ENCODE measurements around the gene HOXA3. TPM values are rescaled to one million over a fixed set of nuclear protein-coding genes. Genes with fewer than 3 reads are reported as not detected.

The HOXA3 gene
- polyA plus RNA-seq, 1 donor (not counting 4 experiments of a cell fraction or from before 2014, with no cell fraction given), result 0.58 TPM

GRCh38 chr7:27106901-27107240 lies 45.5 kb downstream of the HOXA3 start:
- H3K27me3 ChIP-seq (ENCODE audit: control insufficient read depth, extremely low read depth, insufficient read depth, low read length), result no peaks in the 10 kb centered on the region
- H3K9me1 ChIP-seq (ENCODE audit: control insufficient read depth, extremely low read depth, insufficient read depth, low read length), result no peaks in the 10 kb centered on the region
- peaks cover 16% of the 10 kb centered on the region for H3K79me2 ChIP-seq (ENCODE audit: control insufficient read depth, insufficient read depth, low read length)
- no peak overlapping the region for H2AFZ ChIP-seq (ENCODE audit: control insufficient read depth, low read length)
- H4K20me1 ChIP-seq (ENCODE audit: control insufficient read depth, extremely low read depth, insufficient read depth, low read length), result no peaks in the 10 kb centered on the region
- peak overlapping the region; percentile 67 for H3K9ac ChIP-seq (ENCODE audit: control insufficient read depth, extremely low read depth, insufficient read depth, low read length)
- peak overlapping the region; percentile 59 for H3K27ac ChIP-seq (ENCODE audit: control insufficient read depth, insufficient read depth, low read length)
- FAIRE-seq (no peak), DNase-seq (ENCODE audit: low read depth, low spot score) (no peak)
- no peaks in the 10 kb centered on the region for H3K36me3 ChIP-seq (ENCODE audit: control insufficient read depth in 2 of 2, extremely low read depth in 1 of 2, insufficient read depth in 2 of 2, low read length in 2 of 2)
- no peaks in the 10 kb centered on the region for H3K9me3 ChIP-seq (ENCODE audit: control insufficient read depth, low read depth, low read length)
- TF ChIP-seq EZH2 (IDR thresholded peaks at IDR 0.05; ENCODE audit: low read length), result no peak
- TF ChIP-seq CTCF (optimal IDR thresholded peaks at IDR 0.05 in 1 of 3, IDR thresholded peaks at IDR 0.05 in 1 of 3, conservative IDR thresholded peaks at IDR 0.05 in 1 of 3; ENCODE audit: extremely low read depth in 1 of 3, insufficient read depth in 2 of 3, low read length in 3 of 3), result no peak
- H3K4me2 ChIP-seq (ENCODE audit: control insufficient read depth, extremely low read depth, insufficient read depth, low read depth, low read length), result peak overlapping the region; percentile 76
- H3K4me3 ChIP-seq (ENCODE audit: control insufficient read depth in 2 of 3, extremely low read depth in 1 of 3, insufficient read depth in 2 of 3, low read depth in 1 of 3, low read length in 3 of 3), result peak overlapping the region in 2 of 3 experiments; percentile 39 to 46
- dilution Hi-C loops (cut with MboI; ENCODE audit: extremely low pct_ligation_motif_present, low sequenced_read_pairs), result no loop called here
- peaks cover 38% of the 10 kb centered on the region for H3K4me1 ChIP-seq (ENCODE audit: control insufficient read depth, extremely low read depth, insufficient read depth, low read length)

GRCh38 chr7:27106181-27106900 lies 46.0 kb downstream of the HOXA3 start:
- no peak for DNase-seq (ENCODE audit: low read depth, low spot score)
- Histone ChIP-seq H3K36me3 (ENCODE audit: control insufficient read depth in 2 of 2, extremely low read depth in 1 of 2, insufficient read depth in 2 of 2, low read length in 2 of 2) (peaks cover 0 to 1% of the 10 kb centered on the region in 2 experiments), H3K4me1 (ENCODE audit: control insufficient read depth, extremely low read depth, insufficient read depth, low read length) (peaks cover 37% of the 10 kb centered on the region), H3K9me1 (ENCODE audit: control insufficient read depth, extremely low read depth, insufficient read depth, low read length) (no peaks in the 10 kb centered on the region), H3K9me3 (ENCODE audit: control insufficient read depth, low read depth, low read length) (no peaks in the 10 kb centered on the region), H3K27me3 (ENCODE audit: control insufficient read depth, extremely low read depth, insufficient read depth, low read length) (no peaks in the 10 kb centered on the region), H3K27ac (ENCODE audit: control insufficient read depth, insufficient read depth, low read length) (peak overlapping the region; percentile 59), H3K79me2 (ENCODE audit: control insufficient read depth, insufficient read depth, low read length) (peaks cover 16% of the 10 kb centered on the region), H3K4me2 (ENCODE audit: control insufficient read depth, extremely low read depth, insufficient read depth, low read depth, low read length) (peak overlapping the region; percentile 76), H3K4me3 (ENCODE audit: control insufficient read depth in 2 of 3, extremely low read depth in 1 of 3, insufficient read depth in 2 of 3, low read depth in 1 of 3, low read length in 3 of 3) (peak overlapping the region in 2 of 3 experiments; percentile 39 to 46), H2AFZ (ENCODE audit: control insufficient read depth, low read length) (no peak overlapping the region), H4K20me1 (ENCODE audit: control insufficient read depth, extremely low read depth, insufficient read depth, low read length) (no peaks in the 10 kb centered on the region), H3K9ac (ENCODE audit: control insufficient read depth, extremely low read depth, insufficient read depth, low read length) (peak overlapping the region; percentile 67)
- TF ChIP-seq EZH2 (IDR thresholded peaks at IDR 0.05; ENCODE audit: low read length) (no peak), CTCF (optimal IDR thresholded peaks at IDR 0.05 in 1 of 3, IDR thresholded peaks at IDR 0.05 in 1 of 3, conservative IDR thresholded peaks at IDR 0.05 in 1 of 3; ENCODE audit: extremely low read depth in 1 of 3, insufficient read depth in 2 of 3, low read length in 3 of 3) (no peak)
- no peak for FAIRE-seq
- dilution Hi-C loops (cut with MboI; ENCODE audit: extremely low pct_ligation_motif_present, low sequenced_read_pairs), result no loop called here

Measured in keratinocyte (primary cell).